Putamen (tissue), 1 donor: ENCODE measurements around the gene ACAT2.
"Not testable (repeated sequence)": the region's sequence is repeated elsewhere in the genome, so short reads cannot be mapped to it uniquely, and the experiment has no call there.

Experiments
- DNase-seq: peaks from one replicate; pipeline ENCODE4 v3.0.0-alpha.2; 2016; ENCODE audit warnings: low spot score

Gene ACAT2

DNA sequence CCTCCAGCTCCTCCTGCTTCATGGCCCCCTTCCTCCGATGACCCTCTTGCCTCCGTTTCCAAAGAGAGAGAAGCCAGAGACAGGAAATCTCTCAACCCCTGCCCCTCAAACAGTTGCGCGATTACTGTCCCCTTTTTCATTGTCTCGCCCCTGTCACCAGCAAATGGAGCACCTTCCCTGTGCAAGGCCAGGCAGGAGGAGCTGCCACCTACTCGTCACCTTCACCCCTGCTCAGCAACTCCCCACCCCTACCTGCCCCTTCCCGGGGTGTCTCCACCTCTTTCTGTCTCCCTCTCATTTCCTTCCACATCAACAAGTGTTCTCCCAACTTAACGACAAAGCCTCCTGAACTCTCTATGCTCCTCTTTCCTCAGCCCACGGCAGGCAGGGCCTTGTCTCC lies 51.9 kb downstream of the ACAT2 start:
- no peak for DNase-seq

- DNase-seq: no peak
These were observed 53.6 kb downstream of the ACAT2 start for GRCh38 chr6:159815410-159815809.

DNA sequence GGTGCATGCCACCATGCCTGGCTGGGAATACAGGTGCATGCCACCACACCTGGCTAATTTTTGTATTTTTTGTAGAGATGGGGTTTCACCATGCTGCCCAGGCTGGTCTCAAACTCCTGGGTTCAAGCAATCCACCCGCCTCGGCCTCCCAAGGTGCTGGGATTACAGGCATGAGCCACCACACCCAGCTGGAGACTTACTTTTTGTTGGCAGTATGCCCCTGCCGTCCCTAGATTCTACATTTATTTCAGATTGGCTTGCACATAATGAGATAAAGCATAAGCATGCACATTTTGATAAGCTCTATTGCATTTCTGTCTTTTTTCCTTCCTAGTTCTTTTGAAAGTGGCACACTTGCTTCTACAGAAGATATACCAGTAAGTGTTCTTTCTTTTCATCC lies 54.9 kb downstream of the ACAT2 start:
- DNase-seq: not testable (repeated sequence)

- no peak for DNase-seq
These were observed 56.3 kb downstream of the ACAT2 start for GRCh38 chr6:159817951-159818739.

DNA sequence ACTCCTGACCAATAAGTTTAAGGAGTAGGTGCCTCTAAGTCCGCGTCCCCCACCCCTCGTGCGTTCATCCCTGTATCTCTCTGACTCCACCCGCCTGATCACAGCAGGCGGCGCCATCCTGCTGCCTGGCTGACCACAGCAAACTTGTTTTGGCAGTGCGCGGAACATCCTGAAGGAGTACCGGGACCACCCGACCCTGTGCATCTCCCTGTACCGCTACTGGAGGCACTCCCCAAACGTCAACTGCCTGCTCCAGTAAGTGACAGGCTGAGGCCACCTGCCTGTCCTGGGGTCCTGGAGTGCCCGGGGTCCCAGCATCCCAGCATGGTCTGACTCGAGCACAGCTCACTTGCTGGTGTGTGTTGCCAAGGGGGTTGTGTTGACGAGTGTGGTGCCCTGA lies 57.3 kb downstream of the ACAT2 start:
- DNase-seq: no peak

DNA sequence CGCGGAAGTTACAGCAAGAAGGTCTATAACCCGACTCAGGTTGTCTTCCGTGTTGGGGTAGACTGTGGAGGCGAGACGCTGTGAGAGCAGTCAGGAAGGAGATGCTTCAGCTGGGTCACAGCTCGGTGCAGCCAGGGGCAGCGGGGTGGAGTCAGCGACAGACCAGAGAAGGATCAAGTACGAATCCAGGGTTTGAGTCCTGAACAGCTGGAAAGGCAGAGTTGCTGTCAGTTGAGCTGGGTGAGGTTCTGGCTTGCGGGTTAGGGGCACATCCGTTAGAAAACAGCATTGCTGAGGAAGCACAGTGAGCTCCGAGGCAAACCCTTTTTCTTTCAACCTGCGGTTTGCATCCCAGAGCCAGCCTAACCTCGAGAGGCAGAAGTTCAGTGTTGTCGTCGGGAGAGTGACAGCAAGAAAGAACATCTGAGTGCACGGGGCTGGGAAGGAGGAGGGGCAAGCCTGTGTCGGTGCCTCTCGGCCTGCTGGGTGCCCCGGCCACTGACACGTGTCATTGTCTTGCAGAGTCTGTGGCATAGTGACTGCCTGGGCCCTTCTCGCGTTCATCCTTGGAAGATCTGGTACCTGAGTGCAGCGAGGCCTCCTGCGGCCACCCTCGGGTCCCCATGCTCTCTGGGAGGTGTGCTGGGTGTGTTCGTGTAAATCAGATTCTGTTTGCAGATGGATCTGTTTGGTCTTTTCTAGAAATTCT lies 58.2 kb downstream of the ACAT2 start:
- DNase-seq: no peak

GRCh38 chr6:159821122-159821521 lies 59.3 kb downstream of the ACAT2 start:
- no peak for DNase-seq

- DNase-seq: no peak
These were observed 59.9 kb downstream of the ACAT2 start for GRCh38 chr6:159821726-159822125.

DNA sequence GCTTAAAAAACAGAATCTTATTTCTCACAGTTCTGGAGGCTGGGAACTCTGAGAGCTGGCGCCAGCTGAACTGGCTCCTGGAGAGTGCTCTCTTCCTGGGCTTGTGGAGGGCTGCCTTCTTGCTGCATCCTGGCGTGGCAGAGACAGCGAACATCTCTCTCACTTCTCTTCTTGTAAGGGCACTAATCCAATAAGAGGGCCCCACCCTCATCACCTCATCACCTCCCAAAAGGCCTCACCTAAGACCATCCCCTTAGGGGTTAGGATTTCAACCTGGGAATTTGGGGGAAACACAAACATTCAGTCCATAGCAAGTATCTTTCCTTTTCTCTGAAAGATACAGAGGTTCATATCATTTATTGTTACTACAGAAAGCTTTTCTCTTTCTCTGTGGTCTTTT lies 62.1 kb downstream of the ACAT2 start:
- DNase-seq: no peak

GRCh38 chr6:159824690-159825089 lies 62.8 kb downstream of the ACAT2 start:
- not testable (repeated sequence) for DNase-seq

DNA sequence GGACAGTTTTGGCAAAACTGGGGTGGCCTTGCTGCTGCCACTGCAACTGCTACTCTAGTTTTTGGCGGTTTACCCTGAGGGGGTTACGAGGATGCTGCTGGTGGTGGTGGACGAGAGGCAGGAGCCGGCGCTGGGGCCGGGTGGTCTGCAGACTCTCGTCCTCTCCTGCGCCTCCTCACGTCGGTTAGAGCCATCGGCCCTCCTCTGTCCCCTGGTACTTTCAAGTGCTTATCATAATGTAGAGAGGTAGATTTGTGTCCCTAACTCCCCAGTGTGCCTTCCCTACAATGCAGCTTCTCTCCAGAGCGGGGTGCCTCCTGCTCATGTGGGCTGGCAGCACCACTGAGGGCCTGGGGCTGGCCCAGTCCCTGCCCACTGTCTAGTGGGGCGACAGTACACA lies 64.2 kb downstream of the ACAT2 start:
- DNase-seq: no peak

DNA sequence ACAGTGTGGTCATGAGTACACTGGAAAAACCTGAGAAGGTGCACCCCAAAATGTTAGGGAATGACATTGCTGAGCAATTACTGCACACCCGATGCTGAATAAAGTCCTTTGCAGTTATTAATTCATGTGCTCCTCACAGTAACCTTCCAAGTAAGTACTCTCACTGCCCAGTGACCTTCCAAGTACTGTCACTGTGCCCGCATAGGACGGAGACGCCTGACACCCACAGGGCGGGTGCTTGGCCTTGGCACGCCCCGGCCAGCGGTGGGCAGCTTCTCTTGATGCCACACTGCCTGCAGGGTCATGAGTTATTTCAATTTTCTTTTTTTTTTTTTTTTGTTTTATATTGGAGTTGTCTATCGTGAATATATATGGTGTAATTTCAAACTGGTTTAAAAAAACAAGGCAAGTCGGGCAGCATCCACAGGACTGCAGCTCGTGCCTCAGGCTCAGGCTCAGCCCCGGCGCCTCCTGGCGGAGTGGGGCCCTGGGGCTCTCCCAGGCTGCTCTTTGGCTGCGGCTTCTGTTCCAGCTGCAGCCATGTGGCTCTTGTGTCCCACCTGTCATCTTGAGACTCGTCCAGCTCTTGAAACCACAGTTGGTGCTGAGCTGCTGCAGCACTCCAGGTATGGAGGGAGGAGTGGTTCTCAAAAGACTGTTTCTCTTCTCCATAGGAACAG lies 65.3 kb downstream of the ACAT2 start:
- no peak for DNase-seq

GRCh38 chr6:159828074-159828473 lies 66.2 kb downstream of the ACAT2 start:
- DNase-seq: no peak
